Mucosa of descending colon (tissue), 3 donors: ENCODE results near the gene CDCA8. TPM values are rescaled to one million over a fixed set of nuclear protein-coding genes. Genes with fewer than 3 reads are reported as not detected.
A peak's percentile ranks its signal among the peaks of the same experiment; 100 is the strongest.

Experiments
- ATAC-seq: fragments of 200-7000 bp; cut with Tn5 transposase; one replicate; pipeline ENCODE4 v1.9.1; 2020; ENCODE audit warnings: mild to moderate bottlenecking, moderate library complexity
- DNase-seq, 3 donors: peaks; one replicate each; pipeline ENCODE4 v3.0.0-alpha.2; 2020
- H3K36me3 ChIP-seq: fragments of 200-600 bp; one replicate; pipeline ENCODE4 v1.8.0; 2021; ENCODE audit warnings: low read depth, mild to moderate bottlenecking
- H3K4me1 ChIP-seq: fragments of 200-600 bp; one replicate; pipeline ENCODE4 v1.8.0; 2021; ENCODE audit warnings: low read depth, mild to moderate bottlenecking
- H3K4me3 ChIP-seq: fragments of 200-600 bp; one replicate; pipeline ENCODE4 v1.8.0; 2021; ENCODE audit warnings: mild to moderate bottlenecking
- H3K9me3 ChIP-seq: fragments of 200-600 bp; one replicate; pipeline ENCODE4 v1.8.0; 2021; ENCODE audit warnings: mild to moderate bottlenecking
- CTCF ChIP-seq: fragments of 200-600 bp; IDR thresholded peaks from one replicate; pipeline ENCODE4 v1.8.0; 2022; ENCODE audit warnings: antibody characterized with exemption, mild to moderate bottlenecking
- intact Hi-C, 2 donors: fragments of 100-400 bp; cut with DNase I in 1 of 2; cut with micrococcal nuclease in 1 of 2; formaldehyde crosslinking; loops; one replicate each; pipeline versions ENCODE4 v1.11.0 to v1.11.1; 2022; cut with DNase I, micrococcal nuclease
- total RNA-seq, 3 donors: library from RNA; stranded (reverse); fragmentation: NEBNext Ultra II Directional in 2 of 3; extraction: Animal tissue kit (Norgen Biotek cat#: 25700) in 2 of 3; gene quantifications; one replicate each; pipeline versions ENCODE4 v1.2.1 to v1.2.4, GENCODE V29; 2021 to 2023
- donor health status: DM: no; HTN: no; CAD: no; lungs with moderate emphysema.
- donor health status: DM: no; HTN: no; CAD: no.
- donor health status: DM: no; HTN: yes; CAD: no.

CDCA8 gene
- total RNA-seq, 3 donors from 2014 or later: 3.8 to 16.8 (median 10.1) TPM

DNA sequence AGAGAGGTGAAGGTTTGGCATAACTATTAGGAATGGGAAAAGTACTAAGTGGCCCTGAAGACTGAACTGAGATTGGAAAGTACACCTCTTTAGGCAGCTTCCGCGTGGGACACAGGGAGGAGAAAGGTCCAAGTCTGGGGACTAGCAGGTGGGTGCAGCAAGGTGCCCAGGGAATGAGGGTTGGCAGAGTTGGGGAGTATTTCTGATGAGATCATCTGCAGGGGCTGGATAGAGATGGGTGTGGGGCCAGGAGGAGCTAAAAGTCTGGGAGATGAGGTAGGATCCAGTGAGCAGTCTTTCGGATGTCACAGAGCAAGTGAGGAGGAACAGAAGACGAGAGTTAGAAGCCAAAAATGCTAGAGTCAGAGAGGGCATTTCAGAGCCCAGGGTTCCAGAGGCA lies 36.1 kb downstream of the CDCA8 start:
- Histone ChIP-seq H3K36me3 (no peaks in the 10 kb centered on the region), H3K4me3 (no peak overlapping the region), H3K4me1 (peaks cover 7% of the 10 kb centered on the region), H3K9me3 (no peaks in the 10 kb centered on the region)
- ATAC-seq: no peak
- no peak for DNase-seq
- intact Hi-C loops: no loop called here
- no peak for TF ChIP-seq CTCF

- Histone ChIP-seq H3K4me3 (no peak overlapping the region), H3K4me1 (peaks cover 7% of the 10 kb centered on the region), H3K36me3 (no peaks in the 10 kb centered on the region), H3K9me3 (no peaks in the 10 kb centered on the region)
- TF ChIP-seq CTCF: no peak
- ATAC-seq (no peak), DNase-seq (no peak)
- intact Hi-C loops: no loop called here
Observed at GRCh38 chr1:37730376-37730775, 38.1 kb downstream of the CDCA8 start.

- Histone ChIP-seq H3K36me3 (no peaks in the 10 kb centered on the region), H3K4me3 (no peak overlapping the region), H3K4me1 (peaks cover 11% of the 10 kb centered on the region), H3K9me3 (no peaks in the 10 kb centered on the region)
- intact Hi-C loops: no loop called here
- TF ChIP-seq CTCF: no peak
- no peak for DNase-seq
- ATAC-seq: no peak
Observed at GRCh38 chr1:37731312-37732019, 39.1 kb downstream of the CDCA8 start.

- ATAC-seq (peak; percentile 70), DNase-seq (peak; percentile 61 to 66 (median 63))
- intact Hi-C loops: no loop called here
Observed at GRCh38 chr1:37732111-37732780, 39.9 kb downstream of the CDCA8 start.

More at GRCh38 chr1:37732111-37732780, 39.9 kb downstream of the CDCA8 start:
- Histone ChIP-seq H3K36me3 (no peaks in the 10 kb centered on the region), H3K4me3 (no peak overlapping the region), H3K4me1 (peaks cover 11% of the 10 kb centered on the region), H3K9me3 (no peaks in the 10 kb centered on the region)
- TF ChIP-seq CTCF: no peak
